ENCODE results near the gene HDAC4. TPM values are rescaled to one million over a fixed set of nuclear protein-coding genes. Genes with fewer than 3 reads are reported as not detected.
A peak's percentile ranks its signal among the peaks of the same experiment; 100 is the strongest.

Gene HDAC4
- polyA plus RNA-seq, 1 experiment, result 8.9 TPM

GRCh38 chr2:239292959-239293774 lies 107.7 kb downstream of the HDAC4 start:
- ChIA-PET POLR2A (interaction anchor here (0.7 to 1.4 kb wide), 2 partner anchors 36 to 54 kb away, joined by 3 to 9 read pairs; no protein-coding TSS in a partner anchor), CTCF (interaction anchor here (0.8 kb wide), 1 partner anchor 149 kb away, joined by 3 read pairs; no protein-coding TSS in a partner anchor)
- no peak for DNase-seq (ENCODE audit: low read depth, low spot score)
- Histone ChIP-seq H3K9me3 (ENCODE audit: control insufficient read depth, insufficient read depth, low read length) (no peaks in the 10 kb centered on the region; the same call in 1 of the 2 replicates), H3K27me3 (ENCODE audit: control insufficient read depth, insufficient read depth, low read length) (no peaks in the 10 kb centered on the region), H3K4me3 (ENCODE audit: low read depth, low read length) (no peak overlapping the region), H3K27ac (ENCODE audit: low read depth, low read length) (no peak overlapping the region)
- TF ChIP-seq CTCF (IDR thresholded peaks at IDR 0.05; ENCODE audit: low read depth, low read length), result no peak

- CTCF ChIA-PET, result no interaction called here
- no peak for DNase-seq (ENCODE audit: low read depth, low spot score)
- no peak overlapping the region for H3K27ac ChIP-seq (ENCODE audit: low read depth, low read length)
- H3K27me3 ChIP-seq (ENCODE audit: control insufficient read depth, insufficient read depth, low read length), result no peaks in the 10 kb centered on the region
- TF ChIP-seq CTCF (IDR thresholded peaks at IDR 0.05; ENCODE audit: low read depth, low read length), result no peak
- H3K9me3 ChIP-seq (ENCODE audit: control insufficient read depth, insufficient read depth, low read length), result no peaks in the 10 kb centered on the region; the same call in 1 of the 2 replicates
- H3K4me3 ChIP-seq (ENCODE audit: low read depth, low read length), result no peak overlapping the region
- POLR2A ChIA-PET, result interaction anchor here (0.7 to 1.4 kb wide), 2 partner anchors 36 to 53 kb away, joined by 3 to 9 read pairs; no protein-coding TSS in a partner anchor
Measured at GRCh38 chr2:239292531-239292930, 108.3 kb downstream of the HDAC4 start.

- no peaks in the 10 kb centered on the region; the same call in 1 of the 2 replicates for H3K9me3 ChIP-seq (ENCODE audit: control insufficient read depth, insufficient read depth, low read length)
- no peak for DNase-seq (ENCODE audit: low read depth, low spot score)
- ChIA-PET CTCF (no interaction called here), POLR2A (no interaction called here)
- no peak overlapping the region for H3K4me3 ChIP-seq (ENCODE audit: low read depth, low read length)
- no peak for TF ChIP-seq CTCF (IDR thresholded peaks at IDR 0.05; ENCODE audit: low read depth, low read length)
- no peak overlapping the region for H3K27ac ChIP-seq (ENCODE audit: low read depth, low read length)
- H3K27me3 ChIP-seq (ENCODE audit: control insufficient read depth, insufficient read depth, low read length), result no peaks in the 10 kb centered on the region
Measured at GRCh38 chr2:239291475-239292350, 109.1 kb downstream of the HDAC4 start.

GRCh38 chr2:239290618-239291474 lies 110.0 kb downstream of the HDAC4 start:
- POLR2A ChIA-PET, result no interaction called here
- TF ChIP-seq CTCF (IDR thresholded peaks at IDR 0.05; ENCODE audit: low read depth, low read length), result 0 out of 2 replicates have a peak, but pooled peaks have one; percentile 3
- no peaks in the 10 kb centered on the region for H3K27me3 ChIP-seq (ENCODE audit: control insufficient read depth, insufficient read depth, low read length)
- H3K4me3 ChIP-seq (ENCODE audit: low read depth, low read length), result no peak overlapping the region
- H3K27ac ChIP-seq (ENCODE audit: low read depth, low read length), result peak overlapping the region; percentile 21
- no peak for DNase-seq (ENCODE audit: low read depth, low spot score)
- no peaks in the 10 kb centered on the region; the same call in 1 of the 2 replicates for H3K9me3 ChIP-seq (ENCODE audit: control insufficient read depth, insufficient read depth, low read length)
- CTCF ChIA-PET, result no interaction called here

All from AG04450 (cell line).